HCT116 (cell line): ENCODE results near the gene EVL. TPM values are rescaled to one million over a fixed set of nuclear protein-coding genes. Genes with fewer than 3 reads are reported as not detected.

Source experiments
- ATAC-seq: fragments of 200-7000 bp; cut with Tn5 transposase; 2 replicates; pipeline ENCODE4 v1.9.1; 2020; ENCODE audit warnings: mild to moderate bottlenecking, moderate library complexity
- BruUV-seq: library from RNA; stranded (reverse); fragments of 400-500 nt; replicated peaks from 2 replicates; lab custom pipeline; 2021; lab: Mats Ljungman, UMichigan
- CTCF ChIA-PET: fragments of 300-600 bp; sonication (Branson Sonifier 250); formaldehyde crosslinking; loops from one replicate; lab custom pipeline; 2021; ENCODE audit warnings: antibody characterized with exemption; lab: Charles Lee
- POLR2A ChIA-PET: fragments of 300-600, 350-600 bp; sonication (Branson Sonifier 250); formaldehyde crosslinking; loops from one replicate; lab custom pipeline; 2021; ENCODE audit warnings: antibody characterized with exemption; lab: Charles Lee
- RAD21 ChIA-PET, 2 experiments: fragments of 300-600 bp; sonication (Branson Sonifier 250); formaldehyde crosslinking; loops; one replicate each; lab custom pipeline; 2023; ENCODE audit warnings: low total read pairs in 2 of 2; ENCODE audit not compliant: uncharacterized antibody in 2 of 2, unreplicated experiment in 2 of 2, low non-redundant PET in 1 of 2; lab: Charles Lee
- DNase-seq: peaks from one replicate; pipeline ENCODE4 v3.0.0-alpha.2; 2010; ENCODE audit warnings: low read depth, low spot score
- H2AFZ ChIP-seq: fragments of 200-600 bp; shearing (Covaris generic), sonication (generic); 2 replicates; pipeline ENCODE4 v1.6.1; 2017; ENCODE audit warnings: low read depth, mixed run types, mixed read lengths, antibody characterized with exemption, low read length; ENCODE audit not compliant: poor library complexity, severe bottlenecking
- H3K27ac ChIP-seq: 2 replicates; pipeline ENCODE4 v1.5.1; 2012; ENCODE audit warnings: low read depth, low read length
- H3K27me3 ChIP-seq: fragments of 200-600 bp; sonication (generic); 2 replicates; pipeline ENCODE4 v1.6.1; 2016; ENCODE audit warnings: mixed run types, low read length, mixed read lengths; ENCODE audit not compliant: insufficient read depth
- H3K36me3 ChIP-seq, 2 experiments: fragments of 200-500 bp in 1 of 2; fragments of 200-600 bp in 1 of 2; sonication (Bioruptor generic) in 1 of 2; sonication (generic) in 1 of 2; 2 replicates each; pipeline versions ENCODE4 v1.5.1 to v1.6.1; 2014 to 2016; ENCODE audit warnings: low read length in 2 of 2, inconsistent platforms in 1 of 2, mixed read lengths in 1 of 2, mixed run types in 1 of 2; ENCODE audit not compliant: insufficient read depth in 2 of 2, control insufficient read depth in 1 of 2
- H3K4me1 ChIP-seq, 2 experiments: fragments of 200-600 bp in 1 of 2; sonication (generic) in 1 of 2; 2 replicates each; pipeline versions ENCODE4 v1.5.1 to v1.6.1; 2012 to 2017; ENCODE audit warnings: low read length in 2 of 2, inconsistent platforms in 1 of 2, mild to moderate bottlenecking in 1 of 2, mixed read lengths in 1 of 2, mixed run types in 1 of 2, moderate library complexity in 1 of 2; ENCODE audit not compliant: insufficient read depth in 2 of 2, control insufficient read depth in 1 of 2
- H3K4me2 ChIP-seq: fragments of 200-600 bp; sonication (generic); 2 replicates; pipeline ENCODE4 v1.6.1; 2017; ENCODE audit warnings: mixed run types, low read length, mixed read lengths
- H3K4me3 ChIP-seq, 2 experiments: fragments of 200-600 bp in 1 of 2; sonication (generic) in 1 of 2; replicated peaks in 1 of 2; 2 replicates each; pipeline ENCODE4 v1.5.1; 2011 to 2016; ENCODE audit warnings: low read length in 2 of 2, control low read depth in 1 of 2, low read depth in 1 of 2, mild to moderate bottlenecking in 1 of 2, mixed read lengths in 1 of 2, mixed run types in 1 of 2
- H3K79me2 ChIP-seq: fragments of 200-600 bp; sonication (generic); 2 replicates; pipeline ENCODE4 v1.6.1; 2017; ENCODE audit warnings: mild to moderate bottlenecking, mixed run types, low read length, moderate library complexity, mixed read lengths; ENCODE audit not compliant: insufficient read depth
- H3K9ac ChIP-seq: fragments of 200-600 bp; sonication (generic); 2 replicates; pipeline ENCODE4 v1.6.1; 2016; ENCODE audit warnings: low read length, mixed read lengths
- H3K9me2 ChIP-seq: fragments of 200-600 bp; sonication (generic), shearing (Covaris generic); 2 replicates; pipeline ENCODE4 v1.6.1; 2017; ENCODE audit warnings: mixed run types, mild to moderate bottlenecking, moderate library complexity; ENCODE audit not compliant: insufficient read depth
- H3K9me3 ChIP-seq, 2 experiments: fragments of 200-500 bp in 1 of 2; fragments of 200-600 bp in 1 of 2; sonication (Bioruptor generic) in 1 of 2; sonication (generic) in 1 of 2; 2 replicates each; pipeline ENCODE4 v1.6.1; 2014 to 2017; ENCODE audit warnings: low read length in 2 of 2, mixed read lengths in 2 of 2, inconsistent platforms in 1 of 2, low read depth in 1 of 2, mild to moderate bottlenecking in 1 of 2, mixed run types in 1 of 2, moderate library complexity in 1 of 2; ENCODE audit not compliant: control insufficient read depth in 1 of 2, insufficient read depth in 1 of 2
- H4K20me1 ChIP-seq: fragments of 200-600 bp; sonication (generic), shearing (Covaris generic); 2 replicates; pipeline ENCODE4 v1.6.1; 2017; ENCODE audit warnings: mixed run types, mild to moderate bottlenecking, moderate library complexity; ENCODE audit not compliant: insufficient read depth
- EGR1 ChIP-seq: IDR thresholded peaks from 2 replicates; pipeline ENCODE4 v1.6.1; 2012; ENCODE audit warnings: low read depth
- ELF1 ChIP-seq: IDR thresholded peaks from 2 replicates; pipeline ENCODE4 v1.6.1; 2012; ENCODE audit warnings: low read depth, borderline replicate concordance
- EZH2 ChIP-seq: fragments of 200-600 bp; sonication (generic); IDR thresholded peaks from 2 replicates; pipeline ENCODE4 v1.6.1; 2017; ENCODE audit warnings: antibody characterized with exemption, mixed run types
- EZH2phosphoT487 ChIP-seq: fragments of 200-600 bp; IDR thresholded peaks from 2 replicates; pipeline ENCODE4 v1.6.1; 2018; ENCODE audit warnings: antibody characterized with exemption, borderline replicate concordance
- JUND ChIP-seq: IDR thresholded peaks from 2 replicates; pipeline ENCODE4 v1.6.1; 2012
- POLR2A ChIP-seq: IDR thresholded peaks from 2 replicates; pipeline ENCODE4 v1.7.0; 2011; ENCODE audit warnings: borderline replicate concordance; ENCODE audit not compliant: insufficient read depth, insufficient read length; ENCODE audit errors: extremely low read depth
- RAD21 ChIP-seq: IDR thresholded peaks from 2 replicates; pipeline ENCODE4 v1.6.1; 2012; ENCODE audit warnings: low read depth, mild to moderate bottlenecking
- SP1 ChIP-seq: IDR thresholded peaks from 2 replicates; pipeline ENCODE4 v1.6.1; 2012; ENCODE audit warnings: low read depth
- TCF7L2 ChIP-seq: IDR thresholded peaks from 2 replicates; pipeline ENCODE4 v1.7.0; 2011; ENCODE audit warnings: borderline replicate concordance, inconsistent platforms; ENCODE audit not compliant: insufficient read depth, insufficient read length; ENCODE audit errors: extremely low read depth
- YY1 ChIP-seq: IDR thresholded peaks from 2 replicates; pipeline ENCODE4 v1.6.1; 2011; ENCODE audit warnings: low read length, low read depth, moderate library complexity, mild to moderate bottlenecking; ENCODE audit not compliant: insufficient replicate concordance; ENCODE audit errors: extremely low read depth
- ZFX ChIP-seq: fragments of 450-650 bp; IDR thresholded peaks from 2 replicates; pipeline ENCODE4 v1.6.1; 2017
- intact Hi-C: fragments of 100-400 bp; cut with micrococcal nuclease; formaldehyde crosslinking; loops from 2 replicates; pipeline ENCODE4 v1.10.0; 2022
- total RNA-seq: library from RNA; stranded (reverse); gene quantifications from one replicate; pipeline ENCODE4 v1.2.1, GENCODE V29; 2021; ENCODE audit not compliant: unreplicated experiment
- TF ChIP-seq, protein P1 (sequence below): IDR thresholded peaks from 2 replicates; pipeline ENCODE4 v1.6.1; 2012
- TF ChIP-seq, protein P2 (sequence below): IDR thresholded peaks from 2 replicates; pipeline ENCODE4 v1.6.1; 2012
- TF ChIP-seq, protein P3 (sequence below): IDR thresholded peaks from 2 replicates; pipeline ENCODE4 v1.6.1; 2011; ENCODE audit warnings: mild to moderate bottlenecking, low read length, moderate library complexity; ENCODE audit not compliant: insufficient replicate concordance; ENCODE audit errors: extremely low read depth
- TF ChIP-seq, protein P4 (sequence below): IDR thresholded peaks from 2 replicates; pipeline ENCODE4 v1.6.1; 2012; ENCODE audit warnings: low read depth

The EVL gene
- total RNA-seq, 1 experiment from 2014 or later, result 19.9 TPM

DNA sequence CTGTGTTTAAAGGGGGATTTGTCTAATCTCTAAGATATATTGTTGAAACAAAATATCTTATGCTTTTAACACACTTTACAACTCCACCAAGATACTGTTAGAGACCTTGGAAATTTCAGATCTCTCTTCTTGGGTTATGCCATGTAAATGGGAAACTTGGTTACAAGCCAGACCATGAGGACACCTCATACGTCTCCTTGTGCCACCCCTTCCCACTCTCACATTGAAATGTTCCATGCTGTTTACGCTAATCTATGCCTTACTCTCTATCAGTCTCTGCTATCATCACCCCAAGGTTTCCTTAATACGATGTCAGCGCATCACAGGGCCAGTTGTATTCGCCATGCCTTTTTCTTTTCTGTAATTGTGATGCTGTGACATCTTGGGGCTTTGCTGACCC lies 107.6 kb downstream of the EVL start:
- Histone ChIP-seq H4K20me1 (no peaks in the 10 kb centered on the region), H3K79me2 (no peaks in the 10 kb centered on the region), H3K9ac (no peak overlapping the region), H3K4me2 (no peak overlapping the region), H3K36me3 (no peaks in the 10 kb centered on the region), H3K4me3 (no peak overlapping the region), H3K9me3 (no peaks in the 10 kb centered on the region), H3K27me3 (no peaks in the 10 kb centered on the region), H3K27ac (no peak overlapping the region), H2AFZ (no peak overlapping the region), H3K9me2 (no peaks in the 10 kb centered on the region), H3K4me1 (no peaks in the 10 kb centered on the region)
- RAD21 ChIA-PET, result no interaction called here
- TF ChIP-seq, protein P1, sequence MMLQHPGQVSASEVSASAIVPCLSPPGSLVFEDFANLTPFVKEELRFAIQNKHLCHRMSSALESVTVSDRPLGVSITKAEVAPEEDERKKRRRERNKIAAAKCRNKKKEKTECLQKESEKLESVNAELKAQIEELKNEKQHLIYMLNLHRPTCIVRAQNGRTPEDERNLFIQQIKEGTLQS, result no peak
- TF ChIP-seq RAD21, result no peak
- no peak for TF ChIP-seq EZH2phosphoT487
- TF ChIP-seq POLR2A, result no peak
- no peak for TF ChIP-seq YY1
- no peak for TF ChIP-seq SP1
- no peak for TF ChIP-seq EZH2
- no peak for TF ChIP-seq JUND
- no peak for TF ChIP-seq ZFX
- TF ChIP-seq EGR1, result no peak
- TF ChIP-seq TCF7L2, result no peak
- TF ChIP-seq ELF1, result no peak
- TF ChIP-seq, protein P2, sequence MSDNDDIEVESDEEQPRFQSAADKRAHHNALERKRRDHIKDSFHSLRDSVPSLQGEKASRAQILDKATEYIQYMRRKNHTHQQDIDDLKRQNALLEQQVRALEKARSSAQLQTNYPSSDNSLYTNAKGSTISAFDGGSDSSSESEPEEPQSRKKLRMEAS, result no peak
- TF ChIP-seq, protein P3, sequence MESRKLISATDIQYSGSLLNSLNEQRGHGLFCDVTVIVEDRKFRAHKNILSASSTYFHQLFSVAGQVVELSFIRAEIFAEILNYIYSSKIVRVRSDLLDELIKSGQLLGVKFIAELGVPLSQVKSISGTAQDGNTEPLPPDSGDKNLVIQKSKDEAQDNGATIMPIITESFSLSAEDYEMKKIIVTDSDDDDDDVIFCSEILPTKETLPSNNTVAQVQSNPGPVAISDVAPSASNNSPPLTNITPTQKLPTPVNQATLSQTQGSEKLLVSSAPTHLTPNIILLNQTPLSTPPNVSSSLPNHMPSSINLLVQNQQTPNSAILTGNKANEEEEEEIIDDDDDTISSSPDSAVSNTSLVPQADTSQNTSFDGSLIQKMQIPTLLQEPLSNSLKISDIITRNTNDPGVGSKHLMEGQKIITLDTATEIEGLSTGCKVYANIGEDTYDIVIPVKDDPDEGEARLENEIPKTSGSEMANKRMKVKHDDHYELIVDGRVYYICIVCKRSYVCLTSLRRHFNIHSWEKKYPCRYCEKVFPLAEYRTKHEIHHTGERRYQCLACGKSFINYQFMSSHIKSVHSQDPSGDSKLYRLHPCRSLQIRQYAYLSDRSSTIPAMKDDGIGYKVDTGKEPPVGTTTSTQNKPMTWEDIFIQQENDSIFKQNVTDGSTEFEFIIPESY, result no peak
- TF ChIP-seq, protein P4, sequence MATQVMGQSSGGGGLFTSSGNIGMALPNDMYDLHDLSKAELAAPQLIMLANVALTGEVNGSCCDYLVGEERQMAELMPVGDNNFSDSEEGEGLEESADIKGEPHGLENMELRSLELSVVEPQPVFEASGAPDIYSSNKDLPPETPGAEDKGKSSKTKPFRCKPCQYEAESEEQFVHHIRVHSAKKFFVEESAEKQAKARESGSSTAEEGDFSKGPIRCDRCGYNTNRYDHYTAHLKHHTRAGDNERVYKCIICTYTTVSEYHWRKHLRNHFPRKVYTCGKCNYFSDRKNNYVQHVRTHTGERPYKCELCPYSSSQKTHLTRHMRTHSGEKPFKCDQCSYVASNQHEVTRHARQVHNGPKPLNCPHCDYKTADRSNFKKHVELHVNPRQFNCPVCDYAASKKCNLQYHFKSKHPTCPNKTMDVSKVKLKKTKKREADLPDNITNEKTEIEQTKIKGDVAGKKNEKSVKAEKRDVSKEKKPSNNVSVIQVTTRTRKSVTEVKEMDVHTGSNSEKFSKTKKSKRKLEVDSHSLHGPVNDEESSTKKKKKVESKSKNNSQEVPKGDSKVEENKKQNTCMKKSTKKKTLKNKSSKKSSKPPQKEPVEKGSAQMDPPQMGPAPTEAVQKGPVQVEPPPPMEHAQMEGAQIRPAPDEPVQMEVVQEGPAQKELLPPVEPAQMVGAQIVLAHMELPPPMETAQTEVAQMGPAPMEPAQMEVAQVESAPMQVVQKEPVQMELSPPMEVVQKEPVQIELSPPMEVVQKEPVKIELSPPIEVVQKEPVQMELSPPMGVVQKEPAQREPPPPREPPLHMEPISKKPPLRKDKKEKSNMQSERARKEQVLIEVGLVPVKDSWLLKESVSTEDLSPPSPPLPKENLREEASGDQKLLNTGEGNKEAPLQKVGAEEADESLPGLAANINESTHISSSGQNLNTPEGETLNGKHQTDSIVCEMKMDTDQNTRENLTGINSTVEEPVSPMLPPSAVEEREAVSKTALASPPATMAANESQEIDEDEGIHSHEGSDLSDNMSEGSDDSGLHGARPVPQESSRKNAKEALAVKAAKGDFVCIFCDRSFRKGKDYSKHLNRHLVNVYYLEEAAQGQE, result no peak
- no peak for DNase-seq
- no peak for ATAC-seq
- intact Hi-C loops, result no loop called here
- BruUV-seq, result no TSS peak
- CTCF ChIA-PET, result interaction anchor here (1.4 kb wide), 1 partner anchor 20 kb away, joined by 5 read pairs; no protein-coding TSS in a partner anchor
- POLR2A ChIA-PET, result no interaction called here
